NB4 (cell line): ENCODE measurements around the gene KLHL18.
"Not testable (repeated sequence)": the region's sequence is repeated elsewhere in the genome, so short reads cannot be mapped to it uniquely, and the experiment has no call there.

Experiments used
- DNase-seq: peaks from one replicate; pipeline ENCODE4 v3.0.0; 2010; ENCODE audit warnings: low read depth
- H3K4me3 ChIP-seq: one replicate; pipeline ENCODE4 v1.5.1; 2011; ENCODE audit warnings: mild to moderate bottlenecking, low read depth, low read length, moderate library complexity
- MYC ChIP-seq: IDR thresholded peaks from 2 replicates; pipeline ENCODE4 v1.6.1; 2011; ENCODE audit warnings: low read depth, low read length
- POLR2A ChIP-seq: IDR thresholded peaks from 2 replicates; pipeline ENCODE4 v1.6.1; 2011; ENCODE audit warnings: mild to moderate bottlenecking; ENCODE audit not compliant: insufficient read length; ENCODE audit errors: extremely low read depth
- TF ChIP-seq, protein P1 (sequence below): IDR thresholded peaks from one replicate; pipeline ENCODE4 v1.5.1; 2012; ENCODE audit warnings: low read depth, low read length
- TF ChIP-seq, protein P2 (sequence below): IDR thresholded peaks from 2 replicates; pipeline ENCODE4 v1.6.1; 2011; ENCODE audit warnings: low read depth, low read length

KLHL18 gene

DNA sequence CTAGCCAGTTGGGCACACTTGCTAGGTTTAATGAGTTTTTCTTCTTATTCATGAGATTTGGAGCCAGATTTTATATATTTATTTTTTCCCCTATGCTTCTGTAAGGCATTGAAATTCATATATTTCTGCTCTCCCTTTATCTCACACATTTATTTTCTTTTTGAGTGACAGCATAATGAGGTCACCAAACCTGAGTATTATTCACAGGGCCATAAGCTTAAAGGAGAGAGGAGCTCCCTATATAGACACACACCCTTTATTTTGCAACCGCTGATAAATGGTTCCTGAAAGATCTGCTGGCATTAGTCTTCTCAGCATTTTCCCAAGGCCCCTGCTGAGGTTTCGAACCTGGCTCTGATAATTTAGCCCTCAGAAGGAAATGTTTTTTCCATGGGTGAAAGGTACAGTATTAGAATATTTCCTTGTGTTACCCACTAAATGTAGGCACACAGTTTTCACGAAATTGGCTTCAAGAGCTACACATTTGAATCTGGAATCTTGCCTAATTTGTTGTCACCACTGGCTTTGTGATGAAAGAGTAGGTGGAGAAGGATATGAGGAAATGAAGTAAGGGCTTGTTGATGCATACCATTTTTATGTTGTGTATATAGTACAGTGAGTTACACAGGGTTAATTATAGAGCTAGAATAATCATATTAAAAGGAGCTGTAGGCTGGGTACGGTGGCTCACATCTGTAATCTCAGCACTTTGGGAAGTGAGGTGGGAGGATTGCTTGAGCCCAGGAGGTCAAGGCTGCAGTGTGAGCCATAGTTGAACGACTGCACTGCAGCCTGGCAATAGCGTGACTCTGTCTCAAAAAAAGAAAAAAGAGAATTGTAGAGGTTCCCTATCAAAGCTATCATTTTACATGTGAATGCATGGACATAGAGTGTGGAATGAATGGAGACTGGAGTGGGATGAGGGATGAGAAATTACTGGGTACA, 6.5 kb downstream of the KLHL18 start:
- H3K4me3 ChIP-seq, result no peak overlapping the region
- no peak for TF ChIP-seq POLR2A
- TF ChIP-seq, protein P1, sequence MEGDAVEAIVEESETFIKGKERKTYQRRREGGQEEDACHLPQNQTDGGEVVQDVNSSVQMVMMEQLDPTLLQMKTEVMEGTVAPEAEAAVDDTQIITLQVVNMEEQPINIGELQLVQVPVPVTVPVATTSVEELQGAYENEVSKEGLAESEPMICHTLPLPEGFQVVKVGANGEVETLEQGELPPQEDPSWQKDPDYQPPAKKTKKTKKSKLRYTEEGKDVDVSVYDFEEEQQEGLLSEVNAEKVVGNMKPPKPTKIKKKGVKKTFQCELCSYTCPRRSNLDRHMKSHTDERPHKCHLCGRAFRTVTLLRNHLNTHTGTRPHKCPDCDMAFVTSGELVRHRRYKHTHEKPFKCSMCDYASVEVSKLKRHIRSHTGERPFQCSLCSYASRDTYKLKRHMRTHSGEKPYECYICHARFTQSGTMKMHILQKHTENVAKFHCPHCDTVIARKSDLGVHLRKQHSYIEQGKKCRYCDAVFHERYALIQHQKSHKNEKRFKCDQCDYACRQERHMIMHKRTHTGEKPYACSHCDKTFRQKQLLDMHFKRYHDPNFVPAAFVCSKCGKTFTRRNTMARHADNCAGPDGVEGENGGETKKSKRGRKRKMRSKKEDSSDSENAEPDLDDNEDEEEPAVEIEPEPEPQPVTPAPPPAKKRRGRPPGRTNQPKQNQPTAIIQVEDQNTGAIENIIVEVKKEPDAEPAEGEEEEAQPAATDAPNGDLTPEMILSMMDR, result no peak
- TF ChIP-seq MYC, result no peak
- TF ChIP-seq, protein P2, sequence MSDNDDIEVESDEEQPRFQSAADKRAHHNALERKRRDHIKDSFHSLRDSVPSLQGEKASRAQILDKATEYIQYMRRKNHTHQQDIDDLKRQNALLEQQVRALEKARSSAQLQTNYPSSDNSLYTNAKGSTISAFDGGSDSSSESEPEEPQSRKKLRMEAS, result no peak
- DNase-seq, result peak; percentile 17

DNA sequence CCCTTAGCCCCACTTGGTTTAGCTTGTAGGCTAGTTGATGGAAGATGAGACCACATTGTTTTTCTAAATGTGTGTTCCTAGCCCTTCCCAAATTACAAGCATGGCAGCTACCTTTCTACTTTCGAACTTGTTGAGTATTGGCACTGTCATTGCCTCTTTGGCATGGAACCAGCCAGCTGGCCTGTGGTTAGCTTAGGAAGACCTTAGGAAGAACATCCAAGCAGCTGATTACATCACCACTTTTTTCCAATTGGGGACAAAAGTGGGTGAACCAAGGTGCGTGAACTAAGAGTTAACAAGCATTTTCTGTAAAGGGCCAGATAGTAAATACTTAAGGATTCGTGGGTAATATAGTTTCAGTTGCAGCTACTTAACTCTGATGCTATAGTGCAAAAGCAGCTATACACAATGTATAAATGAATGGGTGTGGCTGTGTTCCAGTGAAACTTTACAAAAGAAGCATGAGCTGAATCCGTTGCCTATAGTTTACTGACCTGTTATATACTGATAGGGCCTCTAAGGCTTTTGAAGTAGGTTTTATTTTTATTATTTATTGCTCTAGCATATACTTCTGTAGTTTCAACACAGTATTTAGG, 8.5 kb downstream of the KLHL18 start:
- TF ChIP-seq POLR2A, result no peak
- TF ChIP-seq, protein P1, result no peak
- no peak for TF ChIP-seq MYC
- no peak overlapping the region for H3K4me3 ChIP-seq
- DNase-seq, result no peak

DNA sequence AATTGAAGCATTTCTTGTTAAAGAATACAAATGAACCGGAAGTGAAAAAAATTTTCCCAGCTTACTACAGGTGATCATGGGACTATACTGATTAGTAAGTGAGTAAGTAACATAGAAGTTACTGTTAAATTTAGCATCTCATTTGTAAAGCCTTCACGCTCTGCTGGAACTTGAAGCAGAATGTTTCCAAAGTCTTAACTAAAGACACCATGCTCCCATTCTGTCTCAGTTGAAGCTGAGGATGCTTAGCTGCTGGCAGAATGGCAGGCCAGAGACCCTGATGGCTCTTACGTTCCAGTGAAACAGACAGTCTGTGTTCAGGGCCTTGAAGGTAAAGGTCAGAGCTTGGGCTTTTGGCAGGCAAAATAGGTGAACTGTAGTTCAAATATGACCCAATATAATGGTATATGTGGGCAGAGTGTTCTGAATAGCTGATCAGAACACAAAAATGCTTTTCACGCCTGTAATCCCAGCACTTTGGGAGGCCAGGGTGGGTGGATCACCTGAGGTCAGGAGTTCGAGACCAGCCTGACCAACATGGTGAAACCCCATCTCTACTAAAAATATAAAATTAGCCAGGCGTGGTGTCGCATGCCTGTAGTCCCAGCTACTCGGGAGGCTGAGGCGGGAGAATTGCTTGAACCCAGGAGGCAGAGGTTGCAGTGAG, 9.1 kb downstream of the KLHL18 start:
- H3K4me3 ChIP-seq, DNase-seq: not testable (repeated sequence)

DNA sequence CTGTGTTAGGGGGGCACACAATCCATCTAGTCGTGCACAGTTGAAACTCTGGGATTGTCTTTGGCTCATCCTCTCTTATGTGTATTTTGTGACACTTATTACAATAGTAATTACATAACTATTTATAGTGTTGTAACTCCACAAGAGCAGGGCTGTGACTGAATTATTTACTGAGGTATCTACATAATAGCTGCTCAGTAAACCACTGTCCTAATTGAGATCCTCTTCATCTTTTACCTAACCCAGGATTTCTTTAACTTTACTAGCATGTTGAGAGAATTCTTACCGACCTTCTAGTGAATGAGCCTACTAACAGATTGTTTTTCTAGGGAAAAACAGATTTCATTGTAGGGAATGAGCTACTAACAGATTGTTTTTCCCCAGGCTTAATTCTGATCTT, 11.1 kb downstream of the KLHL18 start:
- H3K4me3 ChIP-seq, result no peak overlapping the region
- TF ChIP-seq, protein P2, result no peak
- TF ChIP-seq POLR2A, result no peak
- TF ChIP-seq, protein P1, result no peak
- no peak for TF ChIP-seq MYC
- DNase-seq, result no peak

DNA sequence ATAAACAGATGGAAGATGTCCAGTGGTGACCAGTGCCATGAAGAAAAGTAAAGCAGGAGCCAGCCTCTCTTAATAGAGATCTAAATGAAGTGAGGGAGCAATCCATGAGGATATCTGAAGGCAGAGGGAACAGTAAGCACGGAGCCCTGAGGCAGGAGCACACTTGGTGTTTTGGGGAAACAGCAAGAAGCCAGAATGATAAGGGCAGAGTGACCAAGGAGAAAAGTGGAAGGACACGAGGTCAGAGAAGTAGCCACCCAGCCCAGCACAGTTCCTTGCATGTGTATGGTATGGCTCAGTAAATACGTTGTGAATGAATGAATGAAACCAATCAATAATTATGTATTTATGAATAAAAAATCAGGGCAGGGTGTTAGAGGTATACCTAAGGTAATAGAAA, 11.6 kb downstream of the KLHL18 start:
- H3K4me3 ChIP-seq, result no peak overlapping the region
- DNase-seq, result no peak
- TF ChIP-seq, protein P1, result no peak
- TF ChIP-seq MYC, result no peak
- TF ChIP-seq, protein P2, result no peak
- TF ChIP-seq POLR2A, result no peak

DNA sequence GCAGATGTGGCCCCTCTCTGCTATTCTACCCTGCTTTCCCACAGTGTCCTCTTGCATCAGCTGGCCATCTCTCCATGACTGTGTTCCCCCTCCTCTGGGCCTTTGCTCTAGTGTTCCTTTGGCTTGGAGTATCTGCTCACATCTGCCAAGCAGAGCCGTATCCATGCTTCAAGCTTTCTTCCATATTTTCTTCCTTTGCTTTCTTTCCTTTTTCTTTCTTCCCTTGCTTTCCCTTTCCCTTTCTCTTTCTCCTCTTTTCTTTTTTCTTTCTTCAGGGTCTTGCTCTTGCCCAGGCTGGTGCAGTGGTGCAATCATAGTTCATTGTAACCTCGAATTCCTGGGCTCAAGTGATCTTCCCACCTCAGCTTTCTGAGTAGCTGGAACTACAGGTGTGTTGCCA, 12.6 kb downstream of the KLHL18 start:
- no peak overlapping the region for H3K4me3 ChIP-seq
- DNase-seq, result no peak
- no peak for TF ChIP-seq MYC
